Measurements from ENCODE around the gene SH3RF1. TPM values are rescaled to one million over a fixed set of nuclear protein-coding genes. Genes with fewer than 3 reads are reported as not detected.

SH3RF1 gene
- total and polyA plus RNA-seq, 2 experiments from 2014 or later, result 7.8 to 12.4 TPM

DNA sequence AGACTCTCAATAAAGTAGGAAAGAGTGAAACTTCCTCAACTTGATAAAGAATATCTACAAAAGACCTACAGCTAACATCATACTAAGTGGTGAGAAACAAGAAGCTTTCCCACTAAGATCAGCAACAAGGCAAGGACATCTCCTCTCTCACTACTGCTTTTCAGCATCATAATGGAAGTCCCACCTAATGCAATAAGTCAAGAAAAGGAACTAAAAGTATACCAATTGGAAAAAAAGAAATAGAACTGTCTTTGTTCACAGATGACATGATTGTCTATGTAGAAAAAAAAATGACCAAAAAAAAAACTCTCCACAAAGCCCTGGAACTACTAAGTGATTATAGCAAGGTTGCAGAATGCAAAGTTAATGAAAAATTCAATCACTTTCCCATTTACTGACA is 25.1 kb upstream of the SH3RF1 start (continued):
- TF ChIP-seq, protein P1, sequence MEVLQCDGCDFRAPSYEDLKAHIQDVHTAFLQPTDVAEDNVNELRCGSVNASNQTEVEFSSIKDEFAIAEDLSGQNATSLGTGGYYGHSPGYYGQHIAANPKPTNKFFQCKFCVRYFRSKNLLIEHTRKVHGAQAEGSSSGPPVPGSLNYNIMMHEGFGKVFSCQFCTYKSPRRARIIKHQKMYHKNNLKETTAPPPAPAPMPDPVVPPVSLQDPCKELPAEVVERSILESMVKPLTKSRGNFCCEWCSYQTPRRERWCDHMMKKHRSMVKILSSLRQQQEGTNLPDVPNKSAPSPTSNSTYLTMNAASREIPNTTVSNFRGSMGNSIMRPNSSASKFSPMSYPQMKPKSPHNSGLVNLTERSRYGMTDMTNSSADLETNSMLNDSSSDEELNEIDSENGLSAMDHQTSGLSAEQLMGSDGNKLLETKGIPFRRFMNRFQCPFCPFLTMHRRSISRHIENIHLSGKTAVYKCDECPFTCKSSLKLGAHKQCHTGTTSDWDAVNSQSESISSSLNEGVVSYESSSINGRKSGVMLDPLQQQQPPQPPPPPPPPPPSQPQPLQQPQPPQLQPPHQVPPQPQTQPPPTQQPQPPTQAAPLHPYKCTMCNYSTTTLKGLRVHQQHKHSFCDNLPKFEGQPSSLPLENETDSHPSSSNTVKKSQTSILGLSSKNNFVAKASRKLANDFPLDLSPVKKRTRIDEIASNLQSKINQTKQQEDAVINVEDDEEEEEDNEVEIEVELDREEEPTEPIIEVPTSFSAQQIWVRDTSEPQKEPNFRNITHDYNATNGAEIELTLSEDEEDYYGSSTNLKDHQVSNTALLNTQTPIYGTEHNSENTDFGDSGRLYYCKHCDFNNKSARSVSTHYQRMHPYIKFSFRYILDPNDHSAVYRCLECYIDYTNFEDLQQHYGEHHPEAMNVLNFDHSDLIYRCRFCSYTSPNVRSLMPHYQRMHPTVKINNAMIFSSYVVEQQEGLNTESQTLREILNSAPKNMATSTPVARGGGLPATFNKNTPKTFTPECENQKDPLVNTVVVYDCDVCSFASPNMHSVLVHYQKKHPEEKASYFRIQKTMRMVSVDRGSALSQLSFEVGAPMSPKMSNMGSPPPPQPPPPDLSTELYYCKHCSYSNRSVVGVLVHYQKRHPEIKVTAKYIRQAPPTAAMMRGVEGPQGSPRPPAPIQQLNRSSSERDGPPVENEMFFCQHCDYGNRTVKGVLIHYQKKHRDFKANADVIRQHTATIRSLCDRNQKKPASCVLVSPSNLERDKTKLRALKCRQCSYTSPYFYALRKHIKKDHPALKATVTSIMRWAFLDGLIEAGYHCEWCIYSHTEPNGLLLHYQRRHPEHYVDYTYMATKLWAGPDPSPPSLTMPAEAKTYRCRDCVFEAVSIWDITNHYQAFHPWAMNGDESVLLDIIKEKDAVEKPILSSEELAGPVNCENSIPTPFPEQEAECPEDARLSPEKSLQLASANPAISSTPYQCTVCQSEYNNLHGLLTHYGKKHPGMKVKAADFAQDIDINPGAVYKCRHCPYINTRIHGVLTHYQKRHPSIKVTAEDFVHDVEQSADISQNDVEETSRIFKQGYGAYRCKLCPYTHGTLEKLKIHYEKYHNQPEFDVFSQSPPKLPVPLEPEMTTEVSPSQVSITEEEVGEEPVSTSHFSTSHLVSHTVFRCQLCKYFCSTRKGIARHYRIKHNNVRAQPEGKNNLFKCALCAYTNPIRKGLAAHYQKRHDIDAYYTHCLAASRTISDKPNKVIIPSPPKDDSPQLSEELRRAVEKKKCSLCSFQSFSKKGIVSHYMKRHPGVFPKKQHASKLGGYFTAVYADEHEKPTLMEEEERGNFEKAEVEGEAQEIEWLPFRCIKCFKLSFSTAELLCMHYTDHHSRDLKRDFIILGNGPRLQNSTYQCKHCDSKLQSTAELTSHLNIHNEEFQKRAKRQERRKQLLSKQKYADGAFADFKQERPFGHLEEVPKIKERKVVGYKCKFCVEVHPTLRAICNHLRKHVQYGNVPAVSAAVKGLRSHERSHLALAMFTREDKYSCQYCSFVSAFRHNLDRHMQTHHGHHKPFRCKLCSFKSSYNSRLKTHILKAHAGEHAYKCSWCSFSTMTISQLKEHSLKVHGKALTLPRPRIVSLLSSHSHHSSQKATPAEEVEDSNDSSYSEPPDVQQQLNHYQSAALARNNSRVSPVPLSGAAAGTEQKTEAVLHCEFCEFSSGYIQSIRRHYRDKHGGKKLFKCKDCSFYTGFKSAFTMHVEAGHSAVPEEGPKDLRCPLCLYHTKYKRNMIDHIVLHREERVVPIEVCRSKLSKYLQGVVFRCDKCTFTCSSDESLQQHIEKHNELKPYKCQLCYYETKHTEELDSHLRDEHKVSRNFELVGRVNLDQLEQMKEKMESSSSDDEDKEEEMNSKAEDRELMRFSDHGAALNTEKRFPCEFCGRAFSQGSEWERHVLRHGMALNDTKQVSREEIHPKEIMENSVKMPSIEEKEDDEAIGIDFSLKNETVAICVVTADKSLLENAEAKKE (CRISPR knock-in tag; IDR thresholded peaks at IDR 0.05), result no peak

GRCh38 chr4:169293343-169294176 is 22.8 kb upstream of the SH3RF1 start:
- H3K4me1 Mint-ChIP-seq, result no peaks in the 10 kb centered on the region
- no peak overlapping the region for H3K4me3 ChIP-seq
- no peak overlapping the region for H3K27ac Mint-ChIP-seq
- TF ChIP-seq, protein P2, sequence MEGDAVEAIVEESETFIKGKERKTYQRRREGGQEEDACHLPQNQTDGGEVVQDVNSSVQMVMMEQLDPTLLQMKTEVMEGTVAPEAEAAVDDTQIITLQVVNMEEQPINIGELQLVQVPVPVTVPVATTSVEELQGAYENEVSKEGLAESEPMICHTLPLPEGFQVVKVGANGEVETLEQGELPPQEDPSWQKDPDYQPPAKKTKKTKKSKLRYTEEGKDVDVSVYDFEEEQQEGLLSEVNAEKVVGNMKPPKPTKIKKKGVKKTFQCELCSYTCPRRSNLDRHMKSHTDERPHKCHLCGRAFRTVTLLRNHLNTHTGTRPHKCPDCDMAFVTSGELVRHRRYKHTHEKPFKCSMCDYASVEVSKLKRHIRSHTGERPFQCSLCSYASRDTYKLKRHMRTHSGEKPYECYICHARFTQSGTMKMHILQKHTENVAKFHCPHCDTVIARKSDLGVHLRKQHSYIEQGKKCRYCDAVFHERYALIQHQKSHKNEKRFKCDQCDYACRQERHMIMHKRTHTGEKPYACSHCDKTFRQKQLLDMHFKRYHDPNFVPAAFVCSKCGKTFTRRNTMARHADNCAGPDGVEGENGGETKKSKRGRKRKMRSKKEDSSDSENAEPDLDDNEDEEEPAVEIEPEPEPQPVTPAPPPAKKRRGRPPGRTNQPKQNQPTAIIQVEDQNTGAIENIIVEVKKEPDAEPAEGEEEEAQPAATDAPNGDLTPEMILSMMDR (conservative IDR thresholded peaks at IDR 0.05; ENCODE audit: low read depth in 2 of 2), result no peak
- TF ChIP-seq JUNB (IDR thresholded peaks at IDR 0.05; ENCODE audit: unreplicated experiment) (no peak), ZNF331 (CRISPR knock-in tag; IDR thresholded peaks at IDR 0.05; ENCODE audit: low read depth) (no peak), NANOG (IDR thresholded peaks at IDR 0.05; ENCODE audit: borderline replicate concordance) (no peak), EZH2phosphoT487 (IDR thresholded peaks at IDR 0.05; ENCODE audit: unreplicated experiment) (no peak), ZNF114 (CRISPR knock-in tag; IDR thresholded peaks at IDR 0.05) (no peak), STAT1 (IDR thresholded peaks at IDR 0.05; ENCODE audit: unreplicated experiment) (no peak)

More at GRCh38 chr4:169293343-169294176, 22.8 kb upstream of the SH3RF1 start:
- Mint-ChIP-seq H3K36me3 (ENCODE audit: low read depth) (no peaks in the 10 kb centered on the region), H3K4me3 (no peak overlapping the region), H3K27me3 (ENCODE audit: insufficient read depth, low read depth, poor library complexity) (peaks cover 2% of the 10 kb centered on the region), H3K9me3 (no peaks in the 10 kb centered on the region)
- H3K9me2 ChIP-seq (ENCODE audit: insufficient read depth), result no peaks in the 10 kb centered on the region
- H4K20me1 ChIP-seq (replicated peaks; ENCODE audit: insufficient read depth), result no peaks in the 10 kb centered on the region
- no peaks in the 10 kb centered on the region for H3K4me1 ChIP-seq (ENCODE audit: insufficient read depth)
- no peaks in the 10 kb centered on the region for H3K36me3 ChIP-seq (ENCODE audit: insufficient read depth)
- H3K79me2 ChIP-seq (replicated peaks; ENCODE audit: insufficient read depth), result no peaks in the 10 kb centered on the region
- no peak for ATAC-seq
- DNase-seq (ENCODE audit: low spot score), result no peak
- peak overlapping the region; percentile 53; the same call in 1 of the 2 replicates for H2AFZ ChIP-seq
- no peak overlapping the region for H3K4me2 ChIP-seq
- no peak overlapping the region for H3K27ac ChIP-seq (ENCODE audit: low read depth)
- H3F3A ChIP-seq (replicated peaks; ENCODE audit: low read depth), result no peaks in the 10 kb centered on the region
- no peaks in the 10 kb centered on the region for H3K27me3 ChIP-seq (ENCODE audit: insufficient read depth)

Data from GM23338 (cell line).